Astrocyte (in vitro differentiated cells and primary cell): ENCODE data around the gene TP53. TPM values are rescaled to one million over a fixed set of nuclear protein-coding genes. Genes with fewer than 3 reads are reported as not detected.
A peak's percentile ranks its signal among the peaks of the same experiment; 100 is the strongest.

ENCODE experiments used
- DNase-seq: peaks from one replicate; pipeline ENCODE4 v3.0.0-alpha.2; 2010; ENCODE audit warnings: low read depth
- FAIRE-seq: peaks from 2 replicates; lab custom pipeline; 2011; peaks lifted over from hg19 to GRCh38; lab: Jason Lieb, UNC
- H2AFZ ChIP-seq: 2 replicates; pipeline ENCODE4 v1.6.0; 2012; ENCODE audit warnings: low read depth, low read length, inconsistent platforms
- H3K27ac ChIP-seq: 2 replicates; pipeline ENCODE4 v1.5.1; 2011; ENCODE audit warnings: low read depth, low read length, inconsistent platforms
- H3K27me3 ChIP-seq: 2 replicates; pipeline ENCODE4 v1.6.0; 2011; ENCODE audit warnings: low read length, inconsistent platforms; ENCODE audit not compliant: insufficient read depth
- H3K36me3 ChIP-seq: 2 replicates; pipeline ENCODE4 v1.5.1; 2011; ENCODE audit warnings: low read length, inconsistent platforms; ENCODE audit not compliant: insufficient read depth
- H3K4me1 ChIP-seq: 2 replicates; pipeline ENCODE4 v1.5.1; 2011; ENCODE audit warnings: low read length, inconsistent platforms; ENCODE audit not compliant: insufficient read depth
- H3K4me2 ChIP-seq: 2 replicates; pipeline ENCODE4 v1.6.0; 2012; ENCODE audit warnings: low read length, inconsistent platforms
- H3K4me3 ChIP-seq: 2 replicates; pipeline ENCODE4 v1.5.1; 2011; ENCODE audit warnings: low read depth, mild to moderate bottlenecking, low read length, inconsistent platforms; ENCODE audit not compliant: insufficient read depth
- H3K79me2 ChIP-seq: 2 replicates; pipeline ENCODE4 v1.6.0; 2012; ENCODE audit warnings: mild to moderate bottlenecking, low read length, inconsistent platforms; ENCODE audit not compliant: insufficient read depth
- H3K9ac ChIP-seq: 2 replicates; pipeline ENCODE4 v1.6.0; 2012; ENCODE audit warnings: mild to moderate bottlenecking, low read length, inconsistent platforms
- H3K9me3 ChIP-seq: 2 replicates; pipeline ENCODE4 v1.5.1; 2012; ENCODE audit warnings: low read depth, mild to moderate bottlenecking, low read length, inconsistent platforms; ENCODE audit not compliant: insufficient read depth
- H4K20me1 ChIP-seq: 2 replicates; pipeline ENCODE4 v1.6.0; 2012; ENCODE audit warnings: low read length, inconsistent platforms; ENCODE audit not compliant: insufficient read depth
- H3K27ac Mint-ChIP-seq: one replicate; pipeline ENCODE4 v1.8.0; 2021; ENCODE audit warnings: mild to moderate bottlenecking, mixed read lengths; ENCODE audit not compliant: unreplicated experiment
- H3K27me3 Mint-ChIP-seq: one replicate; pipeline ENCODE4 v1.8.0; 2021; ENCODE audit warnings: low read depth, mixed read lengths; ENCODE audit not compliant: unreplicated experiment
- H3K36me3 Mint-ChIP-seq: one replicate; pipeline ENCODE4 v1.8.0; 2021; ENCODE audit warnings: low read depth, mixed read lengths; ENCODE audit not compliant: unreplicated experiment
- H3K4me1 Mint-ChIP-seq: one replicate; pipeline ENCODE4 v1.8.0; 2021; ENCODE audit warnings: low read depth, mixed read lengths; ENCODE audit not compliant: unreplicated experiment
- H3K4me3 Mint-ChIP-seq: one replicate; pipeline ENCODE4 v1.8.0; 2021; ENCODE audit warnings: mild to moderate bottlenecking, moderate library complexity, mixed read lengths; ENCODE audit not compliant: unreplicated experiment
- H3K9me3 Mint-ChIP-seq: one replicate; pipeline ENCODE4 v1.8.0; 2021; ENCODE audit warnings: mild to moderate bottlenecking, mixed read lengths; ENCODE audit not compliant: unreplicated experiment
- EZH2 ChIP-seq: IDR thresholded peaks from 2 replicates; pipeline ENCODE4 v1.6.1; 2012; ENCODE audit warnings: mild to moderate bottlenecking, low read length, inconsistent platforms; ENCODE audit not compliant: insufficient read depth
- total RNA-seq: library from RNA; stranded (reverse); gene quantifications from 2 replicates; pipeline ENCODE4 v1.2.1, GENCODE V29; 2021
- TF ChIP-seq, protein P1 (sequence below): IDR thresholded peaks from 2 replicates; pipeline ENCODE4 v1.5.1; 2011; ENCODE audit warnings: low read depth, mild to moderate bottlenecking, inconsistent platforms, low read length, moderate library complexity; ENCODE audit not compliant: insufficient read depth

TP53 gene
- total RNA-seq, 1 donor from 2014 or later: 94.4 TPM

DNA sequence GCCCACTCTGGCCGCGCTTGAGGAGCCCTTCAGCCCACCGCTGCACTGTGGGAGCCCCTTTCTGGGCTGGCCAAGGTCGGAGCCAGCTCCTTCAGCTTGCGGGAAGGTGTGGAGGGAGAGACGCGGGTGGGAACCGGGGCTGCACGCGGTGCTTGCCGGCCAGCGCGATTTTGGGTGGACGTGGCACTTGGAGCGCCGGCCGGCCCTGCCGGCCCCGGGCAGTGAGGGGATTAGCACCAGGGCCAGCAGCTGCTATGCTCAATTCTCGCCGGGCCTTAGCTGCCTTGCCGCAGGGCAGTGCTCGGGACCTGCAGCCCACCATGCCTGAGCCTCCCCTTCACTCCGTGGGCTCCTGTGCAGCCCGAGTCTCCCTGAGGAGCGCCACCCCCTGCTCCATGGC lies 46.5 kb downstream of the TP53 start:
- Histone ChIP-seq H3K9me3 (no peaks in the 10 kb centered on the region), H3K79me2 (no peaks in the 10 kb centered on the region), H3K9ac (no peak overlapping the region), H3K4me3 (no peak overlapping the region), H3K36me3 (no peaks in the 10 kb centered on the region), H4K20me1 (no peaks in the 10 kb centered on the region), H3K4me1 (no peaks in the 10 kb centered on the region), H2AFZ (no peak overlapping the region), H3K4me2 (no peak overlapping the region), H3K27me3 (no peaks in the 10 kb centered on the region), H3K27ac (no peak overlapping the region)
- no peak overlapping the region for H3K4me3 Mint-ChIP-seq
- no peaks in the 10 kb centered on the region for H3K4me1 Mint-ChIP-seq
- no peak overlapping the region for H3K27ac Mint-ChIP-seq
- TF ChIP-seq EZH2: no peak
- TF ChIP-seq, protein P1, sequence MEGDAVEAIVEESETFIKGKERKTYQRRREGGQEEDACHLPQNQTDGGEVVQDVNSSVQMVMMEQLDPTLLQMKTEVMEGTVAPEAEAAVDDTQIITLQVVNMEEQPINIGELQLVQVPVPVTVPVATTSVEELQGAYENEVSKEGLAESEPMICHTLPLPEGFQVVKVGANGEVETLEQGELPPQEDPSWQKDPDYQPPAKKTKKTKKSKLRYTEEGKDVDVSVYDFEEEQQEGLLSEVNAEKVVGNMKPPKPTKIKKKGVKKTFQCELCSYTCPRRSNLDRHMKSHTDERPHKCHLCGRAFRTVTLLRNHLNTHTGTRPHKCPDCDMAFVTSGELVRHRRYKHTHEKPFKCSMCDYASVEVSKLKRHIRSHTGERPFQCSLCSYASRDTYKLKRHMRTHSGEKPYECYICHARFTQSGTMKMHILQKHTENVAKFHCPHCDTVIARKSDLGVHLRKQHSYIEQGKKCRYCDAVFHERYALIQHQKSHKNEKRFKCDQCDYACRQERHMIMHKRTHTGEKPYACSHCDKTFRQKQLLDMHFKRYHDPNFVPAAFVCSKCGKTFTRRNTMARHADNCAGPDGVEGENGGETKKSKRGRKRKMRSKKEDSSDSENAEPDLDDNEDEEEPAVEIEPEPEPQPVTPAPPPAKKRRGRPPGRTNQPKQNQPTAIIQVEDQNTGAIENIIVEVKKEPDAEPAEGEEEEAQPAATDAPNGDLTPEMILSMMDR: no peak
- FAIRE-seq (no peak), DNase-seq (no peak)
- peaks cover 2% of the 10 kb centered on the region for H3K36me3 Mint-ChIP-seq
- H3K27me3 Mint-ChIP-seq: peaks cover 11% of the 10 kb centered on the region
- H3K9me3 Mint-ChIP-seq: peaks cover 4% of the 10 kb centered on the region

DNA sequence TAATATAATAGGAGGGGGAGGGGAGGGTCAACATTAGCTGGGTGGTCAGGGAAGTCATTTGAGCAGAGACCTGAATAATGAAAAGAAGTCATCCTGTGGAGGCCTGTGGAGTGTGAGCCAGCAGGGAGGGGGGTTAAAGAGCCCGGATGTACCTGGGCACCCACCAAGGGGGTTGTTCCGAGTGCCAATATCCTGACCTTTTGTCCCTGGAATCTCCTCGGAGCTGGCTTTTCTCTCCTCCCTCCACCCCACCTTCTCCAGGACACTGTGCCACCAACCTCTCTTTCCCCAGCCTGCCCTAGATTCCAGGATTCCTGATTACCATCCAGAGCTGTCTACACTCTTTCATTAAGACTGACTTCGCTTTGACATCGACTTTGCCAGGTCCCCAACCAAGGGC lies 51.1 kb downstream of the TP53 start:
- H2AFZ ChIP-seq: no peak overlapping the region
- no peak for FAIRE-seq
- DNase-seq: no peak

DNA sequence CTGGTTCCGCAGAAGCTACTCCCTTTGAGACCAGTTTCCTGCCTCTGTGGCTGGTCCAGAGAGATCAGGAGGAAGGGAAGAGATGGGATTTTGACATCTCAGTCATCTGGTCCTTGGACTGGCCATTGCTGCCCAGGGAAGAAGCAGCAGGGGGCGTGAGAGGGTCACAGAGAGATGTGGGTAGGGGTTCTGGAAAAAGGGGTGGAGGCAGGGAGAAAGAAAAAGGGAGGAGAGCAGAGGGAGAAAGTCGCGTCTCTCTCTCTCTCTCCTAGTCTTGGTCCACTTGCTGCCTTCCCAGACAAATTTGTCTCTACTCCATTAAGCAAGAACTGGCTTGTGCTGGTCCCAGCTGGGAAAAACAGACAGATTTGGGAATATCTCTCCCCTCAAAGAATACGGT lies 52.9 kb downstream of the TP53 start:
- DNase-seq (no peak), FAIRE-seq (no peak)
- Mint-ChIP-seq H3K4me1 (no peaks in the 10 kb centered on the region), H3K36me3 (no peaks in the 10 kb centered on the region), H3K9me3 (no peaks in the 10 kb centered on the region), H3K27me3 (peaks cover 9% of the 10 kb centered on the region), H3K4me3 (no peak overlapping the region), H3K27ac (no peak overlapping the region)
- Histone ChIP-seq H3K27ac (no peak overlapping the region), H2AFZ (peak overlapping the region; percentile 5), H3K4me3 (no peak overlapping the region), H3K27me3 (no peaks in the 10 kb centered on the region), H3K36me3 (no peaks in the 10 kb centered on the region), H3K79me2 (no peaks in the 10 kb centered on the region), H3K9ac (no peak overlapping the region), H4K20me1 (no peaks in the 10 kb centered on the region), H3K4me2 (peak overlapping the region; percentile 3), H3K4me1 (no peaks in the 10 kb centered on the region), H3K9me3 (no peaks in the 10 kb centered on the region)
- no peak for TF ChIP-seq EZH2
- TF ChIP-seq, protein P1: peak; percentile 49

More for the DNA sequence above, 51.1 kb downstream of the TP53 start:
- no peak overlapping the region for H3K27ac Mint-ChIP-seq
- no peak overlapping the region for H3K4me3 ChIP-seq
- TF ChIP-seq EZH2: no peak
- TF ChIP-seq, protein P1: no peak
- H3K9ac ChIP-seq: no peak overlapping the region
- H3K4me1 ChIP-seq: no peaks in the 10 kb centered on the region
- no peaks in the 10 kb centered on the region for H3K79me2 ChIP-seq
- no peaks in the 10 kb centered on the region for H3K36me3 ChIP-seq
- H3K4me3 Mint-ChIP-seq: no peak overlapping the region
- no peaks in the 10 kb centered on the region for H4K20me1 ChIP-seq
- H3K27me3 ChIP-seq: no peaks in the 10 kb centered on the region
- no peaks in the 10 kb centered on the region for H3K9me3 Mint-ChIP-seq
- H3K36me3 Mint-ChIP-seq: no peaks in the 10 kb centered on the region
- no peaks in the 10 kb centered on the region for H3K4me1 Mint-ChIP-seq
- H3K27ac ChIP-seq: no peak overlapping the region
- H3K9me3 ChIP-seq: no peaks in the 10 kb centered on the region
- H3K4me2 ChIP-seq: no peak overlapping the region
- peaks cover 4% of the 10 kb centered on the region for H3K27me3 Mint-ChIP-seq
